GM20000 (cell line): Measurements from ENCODE around the gene CTNNBIP1.

Source experiments
- DNase-seq: peaks from one replicate; pipeline ENCODE4 v3.0.0; 2012; ENCODE audit warnings: low spot score
- TF ChIP-seq, protein P1 (sequence below): IDR thresholded peaks from 2 replicates; pipeline ENCODE4 v1.5.1; 2012; ENCODE audit warnings: mild to moderate bottlenecking, control low read depth; ENCODE audit errors: extremely low read depth, missing control alignments

CTNNBIP1 gene

DNA sequence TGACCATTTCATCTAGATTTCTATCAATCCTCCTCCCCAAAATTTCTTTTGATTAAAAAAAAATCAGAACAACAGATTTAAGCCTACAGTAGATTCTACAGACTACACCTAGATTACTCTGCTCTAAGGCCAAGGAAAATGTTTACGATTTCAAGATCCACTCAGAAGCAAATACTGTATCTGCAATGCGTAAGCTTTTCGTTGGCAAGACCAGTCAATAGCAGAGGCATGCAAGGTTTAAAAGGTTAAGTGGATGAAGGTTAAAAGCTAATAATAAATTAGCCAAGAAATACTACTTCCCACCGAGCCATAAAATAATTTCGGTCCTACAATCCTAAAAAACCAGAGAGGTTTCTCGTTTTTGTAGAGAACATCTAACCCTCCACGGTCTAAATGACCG, 87.6 kb downstream of the CTNNBIP1 start:
- no peak for DNase-seq

DNA sequence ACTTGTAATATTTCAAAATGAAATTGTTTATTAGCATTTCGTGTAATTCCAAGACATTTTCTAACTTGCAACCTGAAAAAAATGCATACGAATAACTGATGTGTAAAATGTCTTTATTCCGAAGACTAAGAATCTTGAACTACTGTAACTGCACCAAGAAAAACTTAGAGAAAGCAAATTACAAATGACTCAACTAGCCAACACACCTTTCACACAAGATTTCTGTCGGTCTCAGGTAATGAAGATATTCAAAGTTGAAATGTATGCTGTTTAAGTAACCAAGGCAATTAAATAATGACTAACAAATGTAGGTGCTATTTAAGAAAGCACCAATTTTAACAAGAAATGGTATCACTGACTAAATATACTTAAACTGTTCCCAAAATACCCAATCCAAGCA, 88.4 kb downstream of the CTNNBIP1 start:
- TF ChIP-seq, protein P1, sequence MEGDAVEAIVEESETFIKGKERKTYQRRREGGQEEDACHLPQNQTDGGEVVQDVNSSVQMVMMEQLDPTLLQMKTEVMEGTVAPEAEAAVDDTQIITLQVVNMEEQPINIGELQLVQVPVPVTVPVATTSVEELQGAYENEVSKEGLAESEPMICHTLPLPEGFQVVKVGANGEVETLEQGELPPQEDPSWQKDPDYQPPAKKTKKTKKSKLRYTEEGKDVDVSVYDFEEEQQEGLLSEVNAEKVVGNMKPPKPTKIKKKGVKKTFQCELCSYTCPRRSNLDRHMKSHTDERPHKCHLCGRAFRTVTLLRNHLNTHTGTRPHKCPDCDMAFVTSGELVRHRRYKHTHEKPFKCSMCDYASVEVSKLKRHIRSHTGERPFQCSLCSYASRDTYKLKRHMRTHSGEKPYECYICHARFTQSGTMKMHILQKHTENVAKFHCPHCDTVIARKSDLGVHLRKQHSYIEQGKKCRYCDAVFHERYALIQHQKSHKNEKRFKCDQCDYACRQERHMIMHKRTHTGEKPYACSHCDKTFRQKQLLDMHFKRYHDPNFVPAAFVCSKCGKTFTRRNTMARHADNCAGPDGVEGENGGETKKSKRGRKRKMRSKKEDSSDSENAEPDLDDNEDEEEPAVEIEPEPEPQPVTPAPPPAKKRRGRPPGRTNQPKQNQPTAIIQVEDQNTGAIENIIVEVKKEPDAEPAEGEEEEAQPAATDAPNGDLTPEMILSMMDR: no peak
- no peak for DNase-seq

More for the DNA sequence above, 87.6 kb downstream of the CTNNBIP1 start:
- TF ChIP-seq, protein P1: no peak

DNA sequence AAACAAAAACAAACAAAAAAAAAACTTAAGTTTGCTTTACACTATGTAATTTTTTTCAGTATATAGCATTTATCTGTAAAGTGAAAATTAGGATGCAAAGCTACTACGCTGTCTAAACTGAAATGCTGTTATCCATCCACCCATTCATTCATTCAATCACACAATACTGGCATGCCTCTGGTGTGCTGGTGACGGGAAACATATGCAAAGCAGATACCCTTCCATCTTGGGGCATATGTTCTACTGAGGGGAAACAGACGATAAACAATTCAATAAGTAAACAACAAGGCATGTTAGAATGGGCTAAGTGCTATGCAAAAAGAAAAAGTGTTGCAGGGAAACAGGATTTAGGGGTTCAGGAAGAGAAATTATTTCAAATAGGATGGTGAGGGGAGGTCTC, 89.5 kb downstream of the CTNNBIP1 start:
- no peak for DNase-seq
- TF ChIP-seq, protein P1: no peak

DNA sequence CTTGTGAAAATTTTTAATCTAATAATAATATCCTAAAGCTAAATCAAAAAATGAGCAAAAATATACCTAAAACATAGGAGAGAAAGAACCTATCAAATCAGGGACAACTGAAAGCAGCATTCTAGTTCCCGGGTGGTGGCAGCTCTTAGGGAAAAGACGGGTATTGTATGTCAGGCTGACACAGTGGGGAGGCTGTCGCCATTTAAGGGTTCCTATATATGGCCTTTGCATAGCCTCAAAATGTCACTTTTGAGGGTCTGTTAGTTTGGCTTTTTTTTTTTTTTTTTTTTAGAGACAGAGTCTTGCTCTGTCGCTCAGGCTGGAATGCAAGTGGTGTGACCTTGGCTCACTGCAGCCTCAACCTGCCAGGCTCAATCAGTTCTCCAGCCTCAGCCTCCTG, 92.3 kb downstream of the CTNNBIP1 start:
- TF ChIP-seq, protein P1: no peak
- DNase-seq: no peak

DNA sequence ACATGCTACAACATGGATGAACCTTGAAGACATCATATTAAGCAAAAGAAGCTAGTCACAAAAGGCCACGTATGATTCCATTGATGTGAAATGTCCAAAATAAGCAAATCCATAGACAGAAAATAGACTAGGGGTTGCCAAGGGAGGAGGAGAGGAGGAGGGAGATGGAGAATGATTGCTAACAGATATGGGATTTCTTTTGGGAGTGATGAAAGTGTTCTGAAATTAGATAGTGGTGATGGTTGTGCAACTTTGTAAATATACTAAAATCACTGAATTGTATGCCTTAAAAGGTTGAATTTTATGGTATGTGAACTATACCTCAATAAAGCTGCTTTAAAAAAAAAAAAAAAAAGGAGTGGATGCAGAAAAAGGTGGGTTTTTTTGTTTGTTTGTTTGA, 93.9 kb downstream of the CTNNBIP1 start:
- DNase-seq: no peak
- TF ChIP-seq, protein P1: no peak

DNA sequence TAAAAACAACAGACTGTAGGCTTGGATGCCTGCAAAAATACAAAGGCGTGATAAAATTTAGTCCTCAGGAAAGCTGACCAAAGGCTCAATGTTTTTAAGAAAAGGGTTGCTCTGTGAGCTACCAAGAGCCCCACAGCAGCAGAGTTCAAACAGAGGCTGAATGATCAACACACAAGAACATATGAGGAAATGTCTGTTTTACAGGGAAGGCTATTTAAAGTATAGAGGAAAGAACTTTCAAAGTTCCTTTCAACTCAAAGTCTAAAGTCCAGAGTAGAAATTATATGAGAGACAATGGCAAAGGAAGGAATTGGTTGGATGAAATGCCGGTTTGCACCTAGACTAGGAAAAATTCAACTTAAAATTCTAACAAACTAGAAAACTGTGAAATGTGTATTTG, 94.9 kb downstream of the CTNNBIP1 start:
- TF ChIP-seq, protein P1: no peak
- DNase-seq: no peak

DNA sequence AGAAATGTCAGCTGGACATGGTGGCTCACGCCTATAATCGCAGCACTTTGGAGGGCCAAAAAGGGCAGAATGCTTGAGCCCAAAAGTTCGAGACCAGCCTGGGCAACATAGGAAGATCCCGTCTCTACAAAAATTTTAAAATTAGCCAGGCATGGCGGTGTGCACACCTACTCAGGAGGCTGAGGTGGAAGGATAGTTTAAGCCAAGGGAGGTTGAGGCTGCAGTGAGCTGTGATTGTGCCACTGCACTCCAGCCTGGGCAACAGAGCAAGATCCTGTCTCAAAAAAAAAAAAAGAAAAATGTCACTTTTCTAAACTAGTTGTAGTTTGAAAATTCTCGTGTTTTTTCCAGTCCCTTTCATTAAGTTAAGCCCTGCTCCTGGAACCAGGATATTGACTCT, 95.5 kb downstream of the CTNNBIP1 start:
- TF ChIP-seq, protein P1: no peak
- no peak for DNase-seq
